Effector CD8-positive, alpha-beta T cell (primary cell): ENCODE results near the gene DNAAF5.
A peak's percentile ranks its signal among the peaks of the same experiment; 100 is the strongest.

Experiments used
- DNase-seq: peaks from one replicate; lab custom pipeline; 2025; lab: John Stamatoyannopoulos, UW
- total RNA-seq, 4 experiments: gene quantifications; one replicate each; lab custom pipeline; 2026; lab: John Stamatoyannopoulos, UW

The DNAAF5 gene
- 17.6 to 25.2 (median 22.7) reads per million in 4 experiments for total RNA-seq

DNA sequence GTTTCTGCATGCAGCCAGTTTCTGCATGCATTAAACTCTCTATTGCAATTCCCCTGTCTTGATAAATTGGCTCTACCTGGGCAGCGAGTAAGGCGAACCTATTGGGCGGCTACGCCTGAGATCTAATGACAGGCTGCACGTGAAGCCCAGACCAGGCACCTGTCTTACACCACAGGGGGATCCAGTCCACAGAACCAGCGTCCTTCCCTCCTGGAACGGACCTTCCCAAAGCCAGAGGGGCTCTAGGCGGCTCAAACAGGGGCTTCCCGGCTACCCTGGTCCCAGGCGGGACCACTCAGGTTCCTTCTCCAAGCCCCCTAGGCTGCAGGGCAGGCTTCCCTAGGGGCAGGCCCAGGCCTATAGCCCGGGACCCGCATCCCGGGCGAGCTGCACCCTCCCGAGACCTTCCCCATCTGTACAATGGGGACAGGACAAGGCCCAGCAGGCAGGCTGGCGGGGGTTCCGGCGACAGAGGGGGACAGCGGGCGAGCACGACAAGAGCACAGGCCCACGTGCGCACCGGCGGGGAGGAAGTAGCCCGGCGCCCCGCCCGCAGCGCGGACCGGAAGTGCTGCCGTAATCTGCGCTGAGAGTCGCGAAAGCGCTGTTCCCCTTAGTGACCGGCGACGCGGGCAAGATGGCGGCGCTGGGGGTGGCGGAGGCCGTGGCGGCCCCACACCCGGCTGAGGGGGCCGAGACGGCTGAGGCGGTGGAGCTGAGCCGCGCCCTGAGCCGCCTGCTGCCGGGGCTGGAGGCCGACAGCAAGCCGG is at the start of gene DNAAF5:
TSS of gene DNAAF5 (plus strand) at position 616 of the 770 bp plus-strand sequence. CDS start at position 638, 22 bp downstream.
- peak; percentile 67 for DNase-seq

DNA sequence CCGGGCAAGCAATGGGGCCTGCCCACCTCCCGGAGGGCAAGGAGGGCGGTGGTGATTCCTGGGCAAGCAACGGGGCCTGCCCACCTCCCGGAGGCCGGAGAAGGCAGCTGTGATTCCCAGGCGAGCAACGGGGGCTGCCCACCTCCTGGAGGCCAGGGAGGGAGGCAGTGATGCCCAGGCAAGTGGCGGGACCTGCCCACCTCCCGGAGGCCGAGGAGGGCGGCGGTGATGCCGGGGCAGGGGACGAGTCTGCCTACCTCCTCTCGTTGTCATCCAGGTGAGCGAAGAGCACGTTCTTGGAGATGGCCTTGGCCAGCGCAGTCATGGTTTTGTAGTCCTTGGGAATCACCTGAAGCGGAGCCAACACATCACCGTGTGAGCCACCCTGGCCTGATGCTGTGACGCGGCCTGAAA is 49.5 kb upstream of the DNAAF5 start:
- no peak for DNase-seq

DNA sequence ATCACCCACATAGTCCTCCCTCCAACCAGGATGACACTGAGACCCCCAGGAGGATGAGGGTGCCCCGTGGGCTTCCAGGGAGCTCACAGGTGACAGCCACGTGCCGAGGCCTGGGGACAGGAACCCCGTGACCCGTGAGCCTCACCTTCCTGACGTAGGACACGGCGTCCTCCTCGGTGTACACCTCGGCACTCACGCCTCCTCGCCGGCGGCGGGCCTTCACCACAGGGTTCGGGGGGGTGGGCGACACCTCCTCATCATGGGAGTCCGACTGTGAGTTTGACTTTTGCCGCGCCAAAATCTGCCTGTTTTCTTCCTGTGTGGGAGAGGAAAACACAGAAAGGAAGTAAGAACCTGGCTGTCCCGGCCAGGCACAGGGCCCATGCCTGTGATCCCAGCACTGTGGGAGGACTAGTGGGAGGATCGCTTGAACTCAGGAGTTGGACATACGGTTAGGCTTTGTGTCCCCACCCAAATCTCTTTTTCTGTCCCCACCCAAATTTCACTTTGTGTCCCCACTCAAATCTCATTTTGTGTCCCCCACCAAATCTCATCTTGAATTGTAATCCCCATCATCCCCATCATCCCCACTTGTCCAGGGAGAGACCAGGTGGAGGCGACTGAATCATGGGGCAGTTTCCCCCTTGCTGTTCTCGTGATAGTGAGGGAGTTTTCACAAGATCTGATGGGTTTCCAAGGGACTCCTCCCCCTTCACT is 45.9 kb upstream of the DNAAF5 start:
- DNase-seq, result no peak

DNA sequence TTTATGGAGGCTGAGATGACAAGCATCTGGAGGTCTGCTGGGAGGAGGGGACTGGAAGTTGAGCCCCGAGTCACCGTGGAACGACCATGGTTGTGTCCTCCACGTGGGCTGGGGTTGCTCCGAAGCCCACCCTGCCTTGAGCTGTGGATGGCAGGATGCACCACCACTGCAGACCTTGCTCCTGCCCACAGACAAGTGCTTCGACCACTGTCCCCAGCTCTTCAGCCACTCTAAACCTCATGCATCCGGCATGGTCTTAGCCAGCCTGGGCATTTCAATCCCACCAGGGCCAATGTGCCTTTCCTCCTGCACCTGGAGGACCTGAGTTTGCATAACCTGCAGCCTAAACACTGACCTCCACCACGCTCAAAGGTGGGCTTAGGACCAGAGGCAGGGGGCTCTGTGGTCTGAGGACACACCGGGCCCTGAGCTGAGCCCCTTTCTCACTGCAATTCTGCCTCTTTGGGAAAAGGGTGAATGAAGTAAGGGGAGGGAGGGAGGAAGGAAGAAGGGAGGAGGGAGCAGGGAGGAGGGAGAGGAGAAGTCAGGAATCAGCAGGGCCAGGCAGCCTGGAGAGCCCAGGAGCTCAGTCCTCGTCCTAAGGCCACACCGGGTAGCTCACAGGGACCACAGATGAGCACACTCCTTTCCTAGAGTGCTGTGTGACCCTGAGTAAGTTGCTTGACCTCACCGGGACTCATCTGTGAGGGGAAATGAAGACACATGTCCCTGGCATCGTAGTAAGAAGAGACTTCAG is 44.8 kb upstream of the DNAAF5 start:
- DNase-seq, result no peak

DNA sequence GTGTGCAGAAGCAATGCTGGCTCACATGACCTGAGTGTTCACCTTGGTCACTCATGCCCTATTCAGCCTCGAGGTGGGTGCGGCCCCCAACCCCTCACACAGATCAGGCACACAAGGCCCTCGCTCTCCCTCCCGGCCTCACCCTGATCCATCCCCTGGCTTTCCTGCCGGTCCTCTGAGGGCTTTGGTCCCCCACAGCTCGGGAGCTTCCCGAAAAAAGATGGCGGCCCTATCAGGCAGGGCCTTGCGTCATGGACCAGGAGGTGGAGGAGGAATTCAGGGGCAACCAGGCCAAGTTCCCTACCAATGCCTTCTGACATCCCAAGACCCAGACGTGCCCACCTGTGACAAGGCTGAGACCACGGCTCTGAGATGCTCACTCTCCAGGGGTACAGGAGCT is 43.7 kb upstream of the DNAAF5 start:
- DNase-seq, result no peak

DNA sequence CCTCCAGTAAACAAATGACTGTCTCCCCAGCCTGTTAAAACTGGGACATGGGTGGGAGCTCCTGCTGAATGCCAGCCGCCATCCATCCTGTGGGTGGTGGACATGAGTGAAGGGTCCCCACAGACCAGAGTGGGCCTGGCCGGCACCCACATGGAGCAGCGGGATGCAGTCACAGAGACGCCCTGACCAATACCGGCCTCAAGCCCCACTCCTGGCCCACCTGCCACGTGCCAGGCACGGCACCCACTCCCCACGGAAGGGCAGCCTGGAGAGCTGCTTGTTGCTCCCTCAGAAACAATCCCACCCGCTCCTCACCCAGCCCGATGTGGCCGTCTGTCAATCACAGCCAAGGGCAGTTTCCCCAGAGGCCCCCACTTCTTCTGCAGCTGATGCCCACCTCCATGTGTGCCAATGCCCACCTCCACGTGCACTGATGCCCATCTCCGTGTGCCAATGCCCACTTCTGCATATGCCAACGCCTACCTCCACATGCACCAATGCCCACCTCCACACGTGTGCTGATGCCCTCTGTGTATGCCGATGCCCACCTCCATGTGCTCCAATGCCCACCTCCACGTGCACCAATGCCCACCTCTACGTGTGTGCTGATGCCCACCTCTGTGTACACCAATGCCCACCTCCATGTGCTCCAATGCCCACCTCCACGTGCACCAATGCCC is 42.8 kb upstream of the DNAAF5 start:
- DNase-seq, result no peak

DNA sequence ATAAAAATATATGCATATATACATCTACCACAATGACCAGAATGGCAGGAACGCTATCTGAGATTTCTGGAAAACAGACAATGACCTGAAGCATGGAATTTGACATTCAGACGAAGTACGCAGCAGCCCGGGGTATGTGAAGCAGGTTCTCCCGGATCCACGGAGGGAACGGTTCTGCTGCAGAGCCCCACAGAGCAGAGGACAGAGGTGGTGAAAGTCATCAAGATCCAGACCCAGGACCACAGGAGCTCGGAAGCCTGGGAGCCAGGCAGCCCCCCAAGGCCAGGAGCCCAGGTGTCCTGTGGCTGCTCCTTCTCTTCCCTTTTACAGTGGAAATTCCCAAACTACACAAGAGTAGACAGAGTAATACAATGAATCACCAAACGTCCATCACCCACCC is 42.1 kb upstream of the DNAAF5 start:
- no peak for DNase-seq

DNA sequence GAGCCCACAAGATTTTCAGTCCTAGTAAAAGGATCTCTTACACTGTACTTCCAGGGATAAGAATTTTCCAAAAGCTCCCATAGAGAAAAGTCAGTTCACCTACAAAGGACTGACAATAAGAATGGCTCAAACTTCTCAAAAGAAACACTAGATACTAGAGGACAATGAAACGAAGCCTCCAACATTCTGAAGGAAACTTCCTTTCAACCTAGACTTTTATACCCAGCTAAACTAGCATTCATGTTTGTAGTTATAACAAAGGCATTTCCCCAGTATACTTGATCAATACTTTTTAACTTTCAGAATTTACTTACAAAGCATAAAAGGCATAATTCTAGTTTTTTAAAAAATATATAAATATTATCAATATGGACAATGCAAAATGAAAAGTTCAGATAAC is 41.0 kb upstream of the DNAAF5 start:
- DNase-seq, result no peak

DNA sequence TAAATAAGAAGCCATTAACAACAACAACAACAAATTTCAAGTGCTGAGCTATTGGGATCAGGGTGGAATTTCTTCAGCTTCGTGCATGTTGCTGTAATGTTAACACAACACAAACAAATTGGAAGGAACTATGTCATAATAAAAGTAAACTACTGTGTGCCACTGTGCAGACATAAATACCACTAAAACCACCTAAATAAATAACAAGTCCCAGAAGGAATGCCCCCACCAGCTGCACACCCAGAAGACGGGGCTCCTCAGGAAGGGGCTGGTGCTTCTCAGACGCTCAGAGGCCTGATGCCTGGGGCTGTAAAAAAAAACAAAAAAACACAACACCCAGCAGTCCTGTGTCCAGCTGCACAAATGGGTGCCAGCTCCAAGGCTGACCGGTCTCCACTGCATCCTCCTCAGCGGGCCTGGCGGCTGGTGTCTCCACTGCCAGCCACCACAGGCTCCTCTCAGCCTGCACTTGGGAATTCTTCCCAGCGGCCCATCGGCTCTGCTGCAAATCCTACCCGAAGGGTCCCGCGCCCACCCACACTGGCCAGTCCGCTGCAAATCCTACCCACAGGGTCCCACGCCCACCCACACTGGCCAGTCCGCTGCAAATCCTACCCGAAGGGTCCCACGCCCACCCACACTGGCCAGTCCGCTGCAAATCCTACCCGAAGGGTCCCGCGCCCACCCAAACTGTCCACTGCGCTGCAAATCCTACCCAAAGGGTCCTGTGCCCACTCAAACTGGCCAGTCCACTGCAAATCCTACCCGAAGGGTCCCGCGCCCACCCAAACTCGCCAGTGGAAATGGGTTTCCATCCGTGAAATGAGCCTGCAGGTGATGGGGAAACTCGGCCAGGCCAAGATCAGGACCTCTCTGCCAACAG is 35.8 kb upstream of the DNAAF5 start:
- no peak for DNase-seq

DNA sequence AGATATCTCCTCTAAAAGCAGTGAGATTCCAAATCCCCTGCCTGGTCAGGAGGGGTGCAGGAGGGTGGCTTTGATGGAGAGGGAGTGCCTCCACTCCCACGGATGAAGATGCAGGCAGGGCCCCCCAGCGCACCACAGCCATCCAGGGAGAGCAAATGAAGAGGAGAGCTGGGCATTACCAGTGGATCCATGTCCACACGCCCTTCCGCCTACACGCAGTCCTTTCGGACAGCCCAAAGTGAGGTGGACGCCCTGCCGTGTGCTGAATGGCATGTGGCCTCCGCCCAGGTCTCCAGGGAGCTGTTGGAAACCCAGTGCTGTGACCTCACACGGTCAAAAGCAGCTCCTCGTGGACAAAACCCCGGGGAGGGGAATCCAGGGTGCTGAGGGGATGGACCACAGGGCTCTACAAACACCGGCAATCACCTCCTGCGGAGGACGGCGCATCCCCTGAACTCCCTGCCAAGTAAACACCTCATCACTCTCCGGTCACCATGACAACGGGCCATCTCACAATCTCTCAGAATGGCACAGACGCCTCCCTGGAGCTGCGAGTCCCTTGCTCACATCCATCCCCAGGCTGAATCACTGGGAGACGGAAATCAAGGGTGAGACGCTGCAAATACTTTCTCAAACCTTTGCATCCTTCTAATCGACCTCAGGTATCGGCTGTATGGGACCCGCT is 35.0 kb upstream of the DNAAF5 start:
- DNase-seq, result no peak

DNA sequence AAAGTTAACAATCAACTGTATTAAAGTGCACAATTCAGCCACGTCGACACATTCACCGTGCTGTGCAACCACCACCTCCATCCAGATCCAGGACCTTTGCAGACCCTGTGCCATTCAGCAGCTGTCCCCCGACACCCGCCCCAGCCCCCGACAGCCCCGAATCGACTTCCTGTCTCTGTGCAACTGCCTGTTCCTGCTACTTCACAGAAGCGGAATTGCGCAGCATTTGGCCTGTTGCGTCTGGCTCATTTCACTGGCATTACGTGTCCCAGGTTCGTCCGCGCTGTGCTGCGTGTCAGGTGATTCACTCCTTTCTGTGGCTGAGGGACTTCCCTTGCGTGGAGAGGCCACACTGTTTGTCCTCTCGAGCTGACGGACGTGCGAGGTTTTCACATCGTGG is 33.2 kb upstream of the DNAAF5 start:
- DNase-seq, result no peak

DNA sequence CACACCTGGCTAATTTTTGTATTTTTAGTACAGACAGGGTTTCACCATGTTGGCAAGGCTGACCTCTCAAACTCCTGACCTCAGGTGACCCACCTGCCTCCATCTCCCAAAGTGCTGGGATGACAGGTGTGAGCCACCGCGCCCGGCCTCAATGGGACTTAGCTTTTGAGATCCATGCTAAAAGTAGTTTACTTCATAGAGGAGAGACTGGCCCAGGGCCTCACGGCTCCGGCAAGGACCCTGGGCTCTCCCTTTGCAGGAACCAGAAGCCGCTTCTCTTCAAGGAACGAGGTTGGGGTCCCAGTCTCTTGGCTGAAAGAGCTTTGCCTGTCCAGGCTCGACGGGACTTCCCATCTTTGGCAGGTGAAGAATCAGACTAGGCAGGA is 30.1 kb upstream of the DNAAF5 start:
- no peak for DNase-seq

DNA sequence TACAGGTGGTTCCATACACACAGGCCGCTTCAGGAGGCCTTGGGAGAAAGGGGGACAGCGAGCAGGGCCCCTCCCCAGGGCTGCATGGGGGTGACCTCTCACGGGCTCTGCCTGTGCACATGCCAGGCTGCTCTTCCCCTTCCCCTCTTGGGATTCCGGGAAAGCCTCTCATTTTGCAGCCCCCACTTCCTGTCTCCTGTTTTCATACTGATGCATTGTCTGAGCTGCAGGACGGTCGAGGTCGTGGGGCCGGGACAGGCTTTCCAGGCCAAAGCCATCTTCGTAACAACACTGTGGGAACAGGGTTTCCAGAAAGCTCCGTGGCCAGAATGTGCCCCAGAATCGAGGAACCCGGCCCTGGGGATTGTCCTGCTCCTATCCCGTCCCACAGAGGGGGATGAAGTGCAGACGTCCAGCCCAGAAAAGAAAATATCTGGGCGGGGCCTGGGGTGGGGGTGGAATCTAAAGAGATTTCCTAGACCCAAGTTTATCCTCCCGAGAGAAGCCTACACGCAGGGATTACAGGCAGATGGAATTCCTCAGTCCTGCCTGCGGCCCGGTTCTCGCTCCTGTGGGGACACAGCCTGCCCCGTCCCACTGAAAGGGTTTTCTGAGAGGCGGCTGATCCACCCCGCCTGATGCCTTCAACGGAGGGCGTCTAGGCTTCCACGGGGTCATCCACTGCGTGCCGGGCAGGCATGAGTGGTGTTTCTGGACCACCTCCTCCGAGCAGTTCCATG is 29.5 kb upstream of the DNAAF5 start:
- no peak for DNase-seq

DNA sequence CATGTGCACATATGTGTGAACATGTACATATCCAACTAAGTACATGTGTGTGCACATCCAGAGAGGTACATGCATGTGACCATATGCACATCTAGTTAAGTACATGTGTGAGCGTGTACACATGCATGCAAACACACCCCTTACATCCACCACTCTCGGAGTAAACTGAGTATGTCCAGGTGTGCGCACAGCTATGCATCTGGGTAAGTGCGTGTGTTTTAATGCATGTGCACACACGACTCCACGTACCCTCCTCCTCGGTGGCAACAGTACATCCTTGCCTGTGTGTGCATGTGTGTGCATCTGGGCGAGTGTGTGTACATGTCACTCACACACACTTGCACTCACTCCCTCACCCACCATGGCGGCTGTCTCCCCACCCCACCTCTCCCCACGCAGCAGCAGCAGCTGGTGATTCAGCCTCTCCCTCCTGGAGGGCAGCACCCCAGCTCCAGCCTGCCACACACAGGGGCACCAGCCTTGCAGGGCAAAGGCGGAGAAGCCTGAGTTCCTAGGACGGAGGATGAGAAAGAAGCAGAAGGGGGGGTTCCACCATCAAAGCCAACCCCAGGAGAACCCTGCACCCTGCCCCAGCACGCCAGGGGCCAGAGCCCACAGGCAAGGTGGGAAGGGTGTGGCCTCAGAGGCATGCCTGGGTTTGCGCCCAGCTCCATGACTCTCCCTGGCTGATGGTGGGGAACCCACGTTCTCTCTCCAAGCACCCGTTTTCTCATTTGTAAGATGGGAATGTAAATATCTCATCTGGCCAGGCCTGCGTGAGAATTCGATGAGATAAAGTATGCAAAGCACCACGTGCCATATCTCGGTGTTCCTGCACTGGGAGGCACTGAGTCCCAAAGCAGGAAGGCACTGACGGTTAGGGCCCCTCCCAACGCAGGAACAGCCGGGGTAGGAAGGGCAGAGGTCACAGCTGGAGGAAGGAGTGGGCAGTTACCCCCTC is 27.7 kb upstream of the DNAAF5 start:
- DNase-seq, result no peak

DNA sequence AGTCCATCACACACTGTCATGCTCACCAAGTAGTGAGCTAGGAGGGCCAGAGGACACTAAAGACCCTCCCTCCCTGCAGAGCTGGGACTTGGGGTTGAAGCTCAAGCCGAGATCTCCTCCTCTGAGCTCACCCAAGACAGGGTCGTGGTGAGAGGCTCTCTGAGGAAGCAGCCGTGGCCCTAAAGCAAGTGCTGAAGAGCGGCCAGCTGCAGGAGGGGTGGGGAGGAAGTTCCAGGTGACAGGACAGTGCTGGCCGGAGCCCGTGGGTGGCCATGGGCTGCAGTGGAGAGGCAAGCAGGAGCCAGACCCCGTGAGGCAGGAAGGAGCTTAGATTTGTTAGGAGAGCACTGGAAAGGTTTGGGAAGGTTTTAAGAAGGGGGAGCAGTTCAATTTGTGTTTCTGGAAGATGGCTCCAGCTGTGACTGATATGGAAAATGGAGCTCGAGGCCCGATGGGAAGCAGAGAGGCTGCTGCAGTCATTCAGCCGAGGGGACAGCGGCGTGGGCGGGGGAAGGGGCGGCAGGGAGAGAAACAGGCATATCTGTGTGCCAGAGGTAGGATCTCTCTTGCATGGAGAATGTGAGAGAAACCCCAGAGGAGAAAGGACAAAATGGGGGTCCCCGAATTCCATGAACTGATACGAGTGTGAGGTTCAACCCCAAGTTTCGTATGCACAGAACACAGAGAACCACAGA is 26.9 kb upstream of the DNAAF5 start:
- DNase-seq, result no peak

DNA sequence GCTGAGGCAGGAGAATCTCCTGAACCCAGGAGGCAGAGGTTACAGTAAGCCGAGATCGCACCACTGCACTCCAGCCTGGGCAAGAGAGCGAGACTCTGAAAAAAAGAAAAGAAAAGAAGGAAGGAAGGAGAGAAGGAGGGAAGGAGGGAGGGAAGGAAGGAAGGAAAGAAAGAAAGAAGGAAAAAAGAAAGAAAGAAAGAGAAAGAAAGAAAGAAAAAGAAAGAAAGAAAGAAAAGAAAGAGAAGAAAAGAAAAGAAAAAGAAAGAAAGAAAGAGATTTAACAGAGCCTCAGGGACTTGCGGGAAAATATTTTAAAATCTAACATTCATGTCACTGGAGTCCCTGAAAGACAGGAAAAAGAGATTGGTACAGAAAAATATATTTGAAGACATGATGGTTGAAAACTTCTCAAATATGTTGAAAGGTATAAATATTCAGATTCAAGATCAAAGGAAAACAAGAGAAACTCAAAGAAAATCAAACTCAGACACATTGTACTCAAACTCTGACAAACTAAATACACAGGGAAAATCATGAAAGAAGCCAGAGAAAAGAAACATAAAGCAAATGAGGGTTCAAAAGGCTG is 25.3 kb upstream of the DNAAF5 start:
- DNase-seq, result no peak

DNA sequence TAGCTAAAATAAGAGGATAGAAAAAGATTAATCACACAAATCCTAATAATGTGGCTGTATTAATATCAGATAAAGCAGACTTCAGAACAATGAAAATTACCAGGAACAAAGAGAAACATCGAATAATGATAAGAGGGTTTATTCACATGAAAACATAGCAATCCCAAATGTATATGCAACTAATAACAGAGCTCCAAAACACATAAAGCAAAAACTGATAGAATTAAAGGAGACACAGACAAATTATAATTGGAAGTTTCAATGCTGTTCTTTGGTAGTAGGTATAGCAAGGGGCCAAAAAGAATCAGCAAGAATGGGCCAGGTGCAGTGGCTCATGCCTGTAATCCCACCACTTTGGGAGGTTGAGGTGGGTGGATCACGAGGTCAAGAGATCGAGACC is 23.4 kb upstream of the DNAAF5 start:
- DNase-seq, result no peak

DNA sequence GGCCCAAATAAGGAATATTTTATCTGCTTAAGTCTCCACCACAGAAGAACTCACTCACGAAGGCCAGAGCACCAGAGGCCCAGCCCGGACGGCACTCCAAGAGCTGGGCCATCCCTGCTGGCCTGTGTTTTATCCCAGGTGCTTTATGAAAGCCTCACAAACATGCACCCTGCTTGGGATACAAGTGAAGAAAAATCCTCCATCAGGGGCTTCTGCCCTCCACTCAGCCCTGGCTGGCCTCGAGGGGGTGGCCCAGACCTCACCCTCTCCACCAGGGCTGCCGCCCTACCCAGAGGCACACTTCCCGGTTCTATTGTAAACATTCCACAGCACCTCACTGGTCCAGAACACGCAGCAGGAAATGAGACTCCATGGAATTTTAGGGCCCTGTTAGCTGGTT is 19.8 kb upstream of the DNAAF5 start:
- no peak for DNase-seq
